Caco-2 (cell line): ENCODE measurements around the gene CLEC16A. TPM values are rescaled to one million over a fixed set of nuclear protein-coding genes. Genes with fewer than 3 reads are reported as not detected.

Experiments used
- BruUV-seq: library from RNA; stranded (reverse); fragments of 400-500 nt; replicated peaks from 2 replicates; lab custom pipeline; 2021; lab: Mats Ljungman, UMichigan
- CTCF ChIA-PET: fragments of 300-600 bp; sonication (Branson Sonifier 250); formaldehyde crosslinking; loops from one replicate; lab custom pipeline; 2022; ENCODE audit warnings: antibody characterized with exemption; lab: Charles Lee
- POLR2A ChIA-PET: fragments of 300-600 bp; sonication (Branson Sonifier 250); formaldehyde crosslinking; loops from one replicate; lab custom pipeline; 2022; ENCODE audit warnings: antibody characterized with exemption; lab: Charles Lee
- DNase-seq, 2 experiments: peaks; one replicate each; pipeline versions ENCODE4 v3.0.0 to v3.0.0-alpha.2; 2020 to 2022
- H3K27me3 ChIP-seq: replicated peaks from 2 replicates; pipeline ENCODE4 v1.6.0; 2011; ENCODE audit warnings: low read length; ENCODE audit not compliant: control insufficient read depth, insufficient read depth
- H3K36me3 ChIP-seq: 2 replicates; pipeline ENCODE4 v1.5.1; 2011; ENCODE audit warnings: low read length; ENCODE audit not compliant: control insufficient read depth, insufficient read depth
- H3K4me1 ChIP-seq: fragments of 250-450 bp; sonication (Bioruptor Pico); 2 replicates; pipeline ENCODE4 v1.5.1; 2020; ENCODE audit warnings: mild to moderate bottlenecking
- H3K4me3 ChIP-seq: 2 replicates; pipeline ENCODE4 v1.5.1; 2011; ENCODE audit warnings: low read depth, mild to moderate bottlenecking, control low read depth, low read length
- H3K9me3 ChIP-seq: fragments of 250-450 bp; sonication (Bioruptor Pico); 2 replicates; pipeline ENCODE4 v1.5.1; 2020; ENCODE audit warnings: mild to moderate bottlenecking, moderate library complexity
- H3K27ac Mint-ChIP-seq: one replicate; pipeline ENCODE4 v1.8.0; 2022; ENCODE audit warnings: mixed read lengths; ENCODE audit not compliant: unreplicated experiment
- H3K27me3 Mint-ChIP-seq: one replicate; pipeline ENCODE4 v1.8.0; 2022; ENCODE audit warnings: mixed read lengths; ENCODE audit not compliant: insufficient read depth, unreplicated experiment
- H3K36me3 Mint-ChIP-seq: one replicate; pipeline ENCODE4 v1.8.0; 2022; ENCODE audit warnings: mild to moderate bottlenecking, mixed read lengths; ENCODE audit not compliant: insufficient read depth, unreplicated experiment
- H3K4me1 Mint-ChIP-seq: one replicate; pipeline ENCODE4 v1.8.0; 2022; ENCODE audit warnings: low read depth, mixed read lengths; ENCODE audit not compliant: unreplicated experiment
- H3K4me3 Mint-ChIP-seq: one replicate; pipeline ENCODE4 v1.8.0; 2022; ENCODE audit warnings: mild to moderate bottlenecking, moderate library complexity, mixed read lengths; ENCODE audit not compliant: unreplicated experiment
- H3K9me3 Mint-ChIP-seq: one replicate; pipeline ENCODE4 v1.8.0; 2022; ENCODE audit warnings: mixed read lengths; ENCODE audit not compliant: unreplicated experiment
- CTCF ChIP-seq, 2 experiments: fragments of 200-600 bp in 1 of 2; IDR thresholded peaks; 1 replicate in 1 of 2; 2 replicates in 1 of 2; pipeline versions ENCODE4 v1.5.1 to v1.8.0; 2011 to 2022; ENCODE audit warnings: antibody characterized with exemption in 1 of 2, control low read depth in 1 of 2, inconsistent platforms in 1 of 2, low read depth in 1 of 2, low read length in 1 of 2, mild to moderate bottlenecking in 1 of 2, moderate library complexity in 1 of 2; ENCODE audit not compliant: insufficient read depth in 1 of 2, severe bottlenecking in 1 of 2, unreplicated experiment in 1 of 2
- intact Hi-C: fragments of 100-400 bp; cut with micrococcal nuclease; formaldehyde crosslinking; loops from one replicate; pipeline ENCODE4 v1.10.0; 2022; ENCODE audit not compliant: unreplicated experiment
- total RNA-seq: library from RNA; stranded (reverse); gene quantifications from 2 replicates; pipeline ENCODE4 v1.2.3, GENCODE V29; 2022

CLEC16A gene
- total RNA-seq, 1 experiment from 2014 or later = 27.0 TPM

DNA sequence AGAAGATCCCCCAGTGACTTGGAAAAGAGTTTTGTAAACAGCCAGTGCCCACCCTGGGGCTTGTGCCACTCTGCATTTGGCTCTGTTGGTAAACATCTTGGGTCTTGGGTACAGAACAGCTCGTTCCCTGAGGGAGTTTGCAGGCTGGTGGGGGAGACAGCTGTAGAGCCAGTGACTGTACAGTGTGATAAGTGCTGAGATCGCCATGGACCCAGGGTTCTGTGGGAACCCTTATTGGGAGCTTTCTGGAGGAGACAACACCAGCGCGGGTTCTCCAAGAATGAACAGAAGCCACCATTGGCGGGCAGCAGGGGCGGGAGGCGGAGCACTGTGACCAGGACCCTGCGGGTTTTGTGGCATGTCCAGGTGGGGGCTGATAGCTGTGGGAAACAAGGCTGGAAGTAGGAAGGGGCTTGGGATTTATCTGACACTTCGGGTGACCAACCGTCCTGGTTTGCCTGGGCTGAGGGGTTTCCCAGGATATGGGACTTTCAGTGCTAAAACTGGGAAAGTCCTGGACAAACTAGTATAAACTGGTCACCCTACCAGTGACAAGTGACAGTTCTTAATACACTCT is 2.9 kb downstream of the CLEC16A start:
- BruUV-seq = no TSS peak
- Histone ChIP-seq H3K27me3 (no peaks in the 10 kb centered on the region), H3K9me3 (no peaks in the 10 kb centered on the region), H3K36me3 (no peaks in the 10 kb centered on the region), H3K4me1 (peaks cover 18% of the 10 kb centered on the region), H3K4me3 (no peak overlapping the region)
- no peaks in the 10 kb centered on the region for H3K27me3 Mint-ChIP-seq
- no peak for TF ChIP-seq CTCF (IDR thresholded peaks at IDR 0.05; ENCODE audit: insufficient read depth in 1 of 2, low read depth in 1 of 2, low read length in 1 of 2, severe bottlenecking in 1 of 2, unreplicated experiment in 1 of 2)
- H3K4me3 Mint-ChIP-seq = no peak overlapping the region
- intact Hi-C loops = no loop called here
- ChIA-PET POLR2A (no interaction called here), CTCF (no interaction called here)
- DNase-seq = no peak
- peaks cover 48% of the 10 kb centered on the region for H3K4me1 Mint-ChIP-seq
- H3K27ac Mint-ChIP-seq = no peak overlapping the region
- no peaks in the 10 kb centered on the region for H3K36me3 Mint-ChIP-seq
- H3K9me3 Mint-ChIP-seq = no peaks in the 10 kb centered on the region

GRCh38 chr16:10949424-10949970 is 5.1 kb downstream of the CLEC16A start:
- no peaks in the 10 kb centered on the region for H3K27me3 ChIP-seq
- H3K4me1 ChIP-seq = peaks cover 22% of the 10 kb centered on the region
- no peaks in the 10 kb centered on the region for H3K9me3 ChIP-seq
- ChIA-PET CTCF (interaction anchor here (1.0 kb wide), 1 partner anchor 14 kb away, joined by 4 read pairs; no protein-coding TSS in a partner anchor), POLR2A (no interaction called here)
- Mint-ChIP-seq H3K9me3 (no peaks in the 10 kb centered on the region), H3K4me3 (no peak overlapping the region), H3K4me1 (peaks cover 41% of the 10 kb centered on the region), H3K36me3 (no peaks in the 10 kb centered on the region), H3K27me3 (no peaks in the 10 kb centered on the region), H3K27ac (peak overlapping the region; percentile 36)
- intact Hi-C loops = no loop called here
- no TSS peak for BruUV-seq
- no peak for TF ChIP-seq CTCF (IDR thresholded peaks at IDR 0.05; ENCODE audit: insufficient read depth in 1 of 2, low read depth in 1 of 2, low read length in 1 of 2, severe bottlenecking in 1 of 2, unreplicated experiment in 1 of 2)
- no peak overlapping the region for H3K4me3 ChIP-seq
- DNase-seq = no peak
- no peaks in the 10 kb centered on the region for H3K36me3 ChIP-seq

GRCh38 chr16:10950393-10950792 is 6.0 kb downstream of the CLEC16A start:
- POLR2A ChIA-PET = interaction anchor here (0.5 kb wide), 1 partner anchor 306 kb away, joined by 3 read pairs; no protein-coding TSS in a partner anchor

More at GRCh38 chr16:10950393-10950792, 6.0 kb downstream of the CLEC16A start:
- Mint-ChIP-seq H3K27me3 (no peaks in the 10 kb centered on the region), H3K27ac (peak overlapping the region; percentile 36), H3K9me3 (no peaks in the 10 kb centered on the region), H3K4me3 (no peak overlapping the region), H3K4me1 (peaks cover 41% of the 10 kb centered on the region), H3K36me3 (no peaks in the 10 kb centered on the region)
- CTCF ChIA-PET = interaction anchor here (1.0 kb wide), 1 partner anchor 162 kb away, joined by 4 read pairs; no protein-coding TSS in a partner anchor
- Histone ChIP-seq H3K36me3 (no peaks in the 10 kb centered on the region), H3K4me3 (no peak overlapping the region), H3K27me3 (no peaks in the 10 kb centered on the region), H3K9me3 (no peaks in the 10 kb centered on the region), H3K4me1 (peaks cover 22% of the 10 kb centered on the region)
- DNase-seq = no peak
- intact Hi-C loops = no loop called here
- no peak for TF ChIP-seq CTCF (IDR thresholded peaks at IDR 0.05; ENCODE audit: insufficient read depth in 1 of 2, low read depth in 1 of 2, low read length in 1 of 2, severe bottlenecking in 1 of 2, unreplicated experiment in 1 of 2)
- BruUV-seq = no TSS peak
